Measurements from ENCODE around the gene OSBPL10. TPM values are rescaled to one million over a fixed set of nuclear protein-coding genes. Genes with fewer than 3 reads are reported as not detected.

Gene OSBPL10
- total and polyA plus RNA-seq, 2 of the 4 experiments (the other 2 are of a cell fraction), result 9.5 to 10.1 TPM

- Histone ChIP-seq H3K27ac (ENCODE audit: insufficient read depth, low read length) (no peak overlapping the region), H3K9me3 (ENCODE audit: control insufficient read depth, insufficient read depth, low read length) (no peaks in the 10 kb centered on the region), H3K27me3 (ENCODE audit: control insufficient read depth, insufficient read depth, low read length) (peaks cover 3% of the 10 kb centered on the region; the same call in 1 of the 2 replicates), H3K14ac (replicated peaks; ENCODE audit: low read depth, low read length) (no peak overlapping the region), H2AFZ (replicated peaks; ENCODE audit: low read length, poor library complexity) (no peak overlapping the region), H4K91ac (ENCODE audit: insufficient read depth, low read depth, low read length) (no peak overlapping the region), H4K5ac (ENCODE audit: low read depth, low read length) (no peak overlapping the region), H2BK20ac (ENCODE audit: low read depth, low read length) (no peak overlapping the region), H2AK5ac (ENCODE audit: low read depth, low read length) (no peak overlapping the region), H3K79me1 (ENCODE audit: low read depth in 1 of 2, low read length in 2 of 2) (peaks cover 2 to 7% of the 10 kb centered on the region in 2 experiments; a peak in 2 of 4 replicates), H3K4ac (ENCODE audit: low read depth, low read length) (no peak overlapping the region), H3K4me3 (ENCODE audit: insufficient read depth, low read depth, low read length) (no peak overlapping the region), H2BK120ac (ENCODE audit: low read depth, low read length) (no peak overlapping the region), H3K4me2 (ENCODE audit: low read depth, low read length) (no peak overlapping the region), H4K8ac (ENCODE audit: low read depth in 2 of 2, low read length in 2 of 2) (no peak overlapping the region), H3K9me1 (ENCODE audit: insufficient read depth, low read length) (no peaks in the 10 kb centered on the region; the same call in 1 of the 2 replicates), H3K36me3 (ENCODE audit: control insufficient read depth, insufficient read depth, low read length) (no peaks in the 10 kb centered on the region), H4K20me1 (ENCODE audit: insufficient read depth, low read length) (no peaks in the 10 kb centered on the region), H2BK15ac (ENCODE audit: low read depth, low read length) (no peak overlapping the region), H3K18ac (ENCODE audit: low read depth, low read length) (no peak overlapping the region), H3K56ac (ENCODE audit: extremely low read depth, insufficient read depth, low read length) (no peak overlapping the region), H2BK5ac (ENCODE audit: low read depth, low read length, poor library complexity, severe bottlenecking) (no peak overlapping the region), H3K4me1 (ENCODE audit: control insufficient read depth, insufficient read depth, low read length) (no peaks in the 10 kb centered on the region), H3K9ac (ENCODE audit: low read depth, low read length) (no peak overlapping the region), H2AK9ac (replicated peaks; ENCODE audit: low read depth, low read length, poor library complexity) (no peak overlapping the region), H3K23ac (ENCODE audit: low read depth, low read length) (no peak overlapping the region)
- intact Hi-C loops (cut with micrococcal nuclease), result no loop called here
- no peak for DNase-seq
- CTCF ChIA-PET, result no interaction called here
- POLR2A ChIA-PET (ENCODE audit: unreplicated experiment), result no interaction called here
- no TSS peak for BruUV-seq (replicated peaks)
- TF ChIP-seq ELK1 (IDR thresholded peaks at IDR 0.05; ENCODE audit: borderline replicate concordance, low read depth, low read length), result no peak
- no peak for TF ChIP-seq MAZ (IDR thresholded peaks at IDR 0.05; ENCODE audit: borderline replicate concordance, low read depth, low read length)
- TF ChIP-seq SMC3 (IDR thresholded peaks at IDR 0.05; ENCODE audit: low read depth, low read length), result no peak
- TF ChIP-seq MXI1 (IDR thresholded peaks at IDR 0.05; ENCODE audit: borderline replicate concordance, low read depth, low read length), result no peak
- TF ChIP-seq POLR2A (IDR thresholded peaks at IDR 0.05; ENCODE audit: low read depth, low read length), result no peak
- no peak for TF ChIP-seq FOS (IDR thresholded peaks at IDR 0.05; ENCODE audit: low read depth, low read length)
- TF ChIP-seq NFE2L2 (IDR thresholded peaks at IDR 0.05; ENCODE audit: low read depth, low read length), result no peak
- TF ChIP-seq BHLHE40 (IDR thresholded peaks at IDR 0.05; ENCODE audit: low read depth, low read length), result no peak
- ATAC-seq (ENCODE audit: low read depth), result no peak
- dilution Hi-C loops (cut with HindIII; ENCODE audit: low sequenced_read_pairs, unreplicated experiment), result no loop called here
- in situ Hi-C loops (cut with MboI; ENCODE audit: low sequenced_read_pairs), result no loop called here
Observed at GRCh38 chr3:31900583-31900982, 80.5 kb downstream of the OSBPL10 start.
